Naive thymus-derived CD4-positive, alpha-beta T cell (primary cell): ENCODE measurements around the gene CAPN10. TPM values are rescaled to one million over a fixed set of nuclear protein-coding genes. Genes with fewer than 3 reads are reported as not detected.

Experiments used
- ATAC-seq: fragments of 150-1000 bp; cut with Tn5 transposase; 2 replicates; pipeline ENCODE4 v1.10.0; 2021; ENCODE audit warnings: mild to moderate bottlenecking, moderate library complexity
- CTCF ChIA-PET: fragments of 350-600 bp; sonication (Branson Sonifier 250); formaldehyde crosslinking; loops from one replicate; lab custom pipeline; 2021; ENCODE audit warnings: antibody characterized with exemption; lab: Charles Lee
- POLR2A ChIA-PET: fragments of 350-600 bp; sonication (Branson Sonifier 250); formaldehyde crosslinking; loops from one replicate; lab custom pipeline; 2021; ENCODE audit warnings: antibody characterized with exemption, inconsistent platforms; lab: Charles Lee
- DNase-seq, 9 donors: peaks; one replicate each; pipeline versions ENCODE4 v3.0.0 to v3.0.0-alpha.2; 2020 to 2022; ENCODE audit warnings: mixed read lengths in 1 of 9
- H3K27ac ChIP-seq: one replicate; pipeline ENCODE4 v1.7.0; 2013; ENCODE audit warnings: mild to moderate bottlenecking, low read depth, low read length, moderate library complexity
- H3K27me3 ChIP-seq, 2 donors: one replicate each; pipeline ENCODE4 v1.7.0; 2013; ENCODE audit warnings: low read length in 2 of 2, mild to moderate bottlenecking in 2 of 2, moderate library complexity in 2 of 2; ENCODE audit not compliant: control insufficient read depth in 2 of 2, insufficient read depth in 2 of 2
- H3K36me3 ChIP-seq, 3 experiments: 1 replicate in 2 of 3; 2 replicates in 1 of 3; pipeline ENCODE4 v1.7.0; 2013; ENCODE audit warnings: low read length in 3 of 3, mild to moderate bottlenecking in 3 of 3, moderate library complexity in 1 of 3; ENCODE audit not compliant: insufficient read depth in 3 of 3, control insufficient read depth in 2 of 3
- H3K4me1 ChIP-seq, 2 donors: one replicate each; pipeline ENCODE4 v1.7.0; 2013; ENCODE audit warnings: low read length in 2 of 2, mild to moderate bottlenecking in 2 of 2, moderate library complexity in 1 of 2; ENCODE audit not compliant: control insufficient read depth in 2 of 2, insufficient read depth in 2 of 2
- H3K4me3 ChIP-seq: 2 replicates; pipeline ENCODE4 v1.7.0; 2013; ENCODE audit warnings: mild to moderate bottlenecking, low read length
- H3K9me3 ChIP-seq, 3 experiments: 1 replicate in 2 of 3; 2 replicates in 1 of 3; pipeline ENCODE4 v1.7.0; 2013; ENCODE audit warnings: low read length in 3 of 3; ENCODE audit not compliant: control insufficient read depth in 2 of 3
- H3K27ac Mint-ChIP-seq, 9 donors: one replicate each; pipeline ENCODE4 v1.8.0; 2020 to 2022; ENCODE audit warnings: mixed read lengths in 9 of 9, mild to moderate bottlenecking in 8 of 9, moderate library complexity in 5 of 9, inconsistent platforms in 2 of 9
- H3K27me3 Mint-ChIP-seq, 5 donors: one replicate each; pipeline ENCODE4 v1.8.0; 2021 to 2022; ENCODE audit warnings: mixed read lengths in 5 of 5, mild to moderate bottlenecking in 1 of 5
- H3K36me3 Mint-ChIP-seq, 5 donors: one replicate each; pipeline ENCODE4 v1.8.0; 2020 to 2022; ENCODE audit warnings: mixed read lengths in 5 of 5, mild to moderate bottlenecking in 3 of 5, inconsistent platforms in 1 of 5
- H3K4me1 Mint-ChIP-seq, 7 donors: one replicate each; pipeline ENCODE4 v1.8.0; 2020 to 2022; ENCODE audit warnings: mixed read lengths in 7 of 7, mild to moderate bottlenecking in 3 of 7, inconsistent platforms in 1 of 7
- H3K4me3 Mint-ChIP-seq, 10 donors: one replicate each; pipeline ENCODE4 v1.8.0; 2020 to 2022; ENCODE audit warnings: mild to moderate bottlenecking in 10 of 10, mixed read lengths in 10 of 10, moderate library complexity in 6 of 10, inconsistent platforms in 2 of 10
- H3K9me3 Mint-ChIP-seq, 11 donors: one replicate each; pipeline ENCODE4 v1.8.0; 2020 to 2022; ENCODE audit warnings: mixed read lengths in 11 of 11, mild to moderate bottlenecking in 4 of 11, inconsistent platforms in 1 of 11, moderate library complexity in 1 of 11
- intact Hi-C, 2 donors: fragments of 100-400 bp; cut with micrococcal nuclease; formaldehyde crosslinking; loops; one replicate each; pipeline ENCODE4 v1.15.1; 2023
- polyA plus RNA-seq, 2 donors: library from polyadenylated mRNA; unstranded; fragments of 300-500 nt; fragmentation: Illumina TruSeq; gene quantifications; one replicate each; pipeline ENCODE4 v1.2.3, GENCODE V29; 2021
- total RNA-seq, 6 experiments: library from RNA in 5 of 6; stranded (reverse) in 5 of 6; gene quantifications; 1 replicate in 5 of 6; 2 replicates in 1 of 6; pipeline ENCODE4 v1.2.3 and lab custom pipeline; 2021 to 2026

The CAPN10 gene
- total and polyA plus RNA-seq, 7 experiments from 2014 or later = 8.4 to 74.8 (median 54.9) TPM

DNA sequence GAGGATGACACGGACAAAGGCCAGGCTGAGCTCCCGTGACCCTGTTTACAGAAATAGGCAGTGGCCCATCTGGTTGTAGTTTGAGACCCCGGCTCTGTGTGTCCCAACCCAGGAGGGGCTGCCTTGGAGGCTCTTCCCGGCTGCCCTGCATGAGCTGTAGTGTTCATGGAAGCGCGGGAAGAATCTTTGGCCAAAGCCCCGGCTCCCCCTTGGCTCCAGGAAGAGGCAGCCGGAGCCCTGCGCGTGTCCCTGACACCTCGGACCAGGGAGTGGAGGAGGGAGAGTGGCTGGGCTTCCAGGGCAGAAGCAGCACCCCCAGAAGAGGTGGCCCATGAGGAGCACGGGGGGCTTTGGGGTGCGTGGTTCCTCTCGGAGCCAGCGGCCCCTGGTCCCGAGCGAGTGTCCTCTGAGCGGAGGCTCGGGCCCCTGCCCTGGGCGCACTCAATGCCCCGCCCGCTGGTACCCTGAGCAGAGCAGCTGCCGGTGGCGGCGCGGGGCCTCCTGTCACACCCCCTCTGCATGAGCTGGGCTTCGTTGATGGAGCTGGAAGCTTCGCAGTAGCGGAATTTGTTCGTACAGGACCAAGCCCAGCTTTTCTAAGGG, 60.5 kb downstream of the CAPN10 start:
- no peak overlapping the region for H3K27ac ChIP-seq
- H3K4me1 ChIP-seq = peaks cover 0 to 4% of the 10 kb centered on the region in 2 donors
- H3K27me3 Mint-ChIP-seq = peaks cover 0 to 36% (median 19%) of the 10 kb centered on the region in 5 donors
- POLR2A ChIA-PET = no interaction called here
- ATAC-seq (no peak), DNase-seq (no peak)
- H3K27me3 ChIP-seq = no peaks in the 10 kb centered on the region
- no peaks in the 10 kb centered on the region for H3K9me3 ChIP-seq
- no peak overlapping the region for H3K27ac Mint-ChIP-seq
- H3K36me3 Mint-ChIP-seq = peaks cover 0 to 8% (median 0%) of the 10 kb centered on the region in 5 donors
- CTCF ChIA-PET = no interaction called here
- H3K36me3 ChIP-seq = no peaks in the 10 kb centered on the region
- intact Hi-C loops = no loop called here
- H3K4me1 Mint-ChIP-seq = peaks cover 0 to 9% (median 8%) of the 10 kb centered on the region in 7 donors
- H3K4me3 Mint-ChIP-seq = no peak overlapping the region
- H3K4me3 ChIP-seq = no peak overlapping the region
- peaks cover 0 to 3% (median 0%) of the 10 kb centered on the region in 11 donors for H3K9me3 Mint-ChIP-seq

DNA sequence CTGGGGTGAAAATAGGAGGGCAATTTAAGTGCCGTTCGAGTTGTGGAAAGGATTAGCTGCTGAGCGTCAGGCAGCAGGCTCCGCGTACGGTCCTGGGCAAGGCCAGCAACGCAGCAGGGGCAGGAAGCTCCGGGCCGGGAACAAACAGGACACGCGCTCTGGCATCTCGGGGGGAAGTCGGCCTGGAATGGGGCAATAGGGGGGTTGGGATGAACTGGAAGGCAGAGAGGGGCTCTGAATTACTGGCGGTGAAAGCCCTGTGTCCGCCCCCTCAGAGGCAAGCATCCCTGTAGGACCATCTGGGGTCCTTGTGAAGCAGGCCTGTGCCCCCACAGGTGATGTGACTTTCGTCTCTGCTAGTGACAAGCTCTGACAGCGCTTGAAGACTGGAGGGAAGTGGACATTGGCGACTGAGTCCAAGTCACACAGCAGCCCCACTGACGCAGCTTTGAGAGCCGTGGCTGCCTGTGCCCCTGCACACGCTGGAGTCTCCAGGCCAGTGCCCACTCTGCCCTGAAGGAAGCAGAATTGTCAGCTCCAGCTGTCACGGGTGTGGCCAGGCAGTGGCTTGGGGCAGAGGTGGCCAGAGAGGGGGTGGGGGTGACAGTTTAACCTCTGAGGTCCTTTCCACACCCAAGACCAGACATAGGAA, 61.1 kb downstream of the CAPN10 start:
- H3K27me3 Mint-ChIP-seq = peaks cover 0 to 39% (median 19%) of the 10 kb centered on the region in 5 donors
- intact Hi-C loops = no loop called here
- H3K27ac ChIP-seq = no peak overlapping the region
- no peak overlapping the region for H3K4me3 Mint-ChIP-seq
- H3K4me1 ChIP-seq = peaks cover 0 to 4% of the 10 kb centered on the region in 2 donors
- no peaks in the 10 kb centered on the region for H3K27me3 ChIP-seq
- H3K9me3 ChIP-seq = no peaks in the 10 kb centered on the region
- H3K36me3 Mint-ChIP-seq = peaks cover 0 to 8% (median 0%) of the 10 kb centered on the region in 5 donors
- POLR2A ChIA-PET = no interaction called here
- H3K9me3 Mint-ChIP-seq = peaks cover 0 to 3% (median 0%) of the 10 kb centered on the region in 11 donors
- H3K4me1 Mint-ChIP-seq = peaks cover 0 to 9% (median 8%) of the 10 kb centered on the region in 7 donors
- H3K36me3 ChIP-seq = no peaks in the 10 kb centered on the region
- H3K27ac Mint-ChIP-seq = no peak overlapping the region
- CTCF ChIA-PET = no interaction called here
- DNase-seq (no peak), ATAC-seq (no peak)
- no peak overlapping the region for H3K4me3 ChIP-seq

DNA sequence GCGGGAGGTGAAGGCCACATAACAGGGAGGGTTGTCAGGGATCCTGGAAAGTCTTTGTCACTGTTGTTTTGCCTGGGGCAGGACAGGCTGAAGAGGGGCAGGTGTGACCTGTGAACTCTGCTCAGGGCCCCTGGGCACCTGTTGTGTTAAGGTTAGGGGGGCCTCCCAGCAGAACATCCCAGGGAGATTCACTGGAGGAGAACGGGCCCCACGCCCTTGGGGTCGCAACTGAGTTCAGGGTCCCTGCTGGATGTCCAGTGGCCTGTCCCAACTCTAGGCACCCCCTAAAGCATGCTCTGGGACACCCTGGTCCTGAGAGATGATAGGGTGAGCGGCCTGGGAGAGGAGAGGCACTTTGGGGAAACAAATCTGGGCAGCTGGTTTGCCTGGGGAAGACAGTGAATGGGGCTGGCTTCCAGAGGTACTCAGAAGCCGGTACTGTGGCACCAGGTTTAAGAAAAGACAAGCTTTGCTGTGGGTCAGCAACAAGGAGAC, 61.7 kb downstream of the CAPN10 start:
- ChIA-PET CTCF (no interaction called here), POLR2A (no interaction called here)
- Mint-ChIP-seq H3K4me1 (peaks cover 0 to 9% (median 8%) of the 10 kb centered on the region in 7 donors), H3K36me3 (peaks cover 0 to 8% (median 0%) of the 10 kb centered on the region in 5 donors), H3K27me3 (peaks cover 0 to 41% (median 19%) of the 10 kb centered on the region in 5 donors), H3K9me3 (peaks cover 0 to 3% (median 0%) of the 10 kb centered on the region in 11 donors), H3K4me3 (no peak overlapping the region), H3K27ac (no peak overlapping the region)
- H3K27ac ChIP-seq = no peak overlapping the region
- no peaks in the 10 kb centered on the region for H3K36me3 ChIP-seq
- H3K4me1 ChIP-seq = peaks cover 0 to 4% of the 10 kb centered on the region in 2 donors
- DNase-seq = no peak
- H3K27me3 ChIP-seq = no peaks in the 10 kb centered on the region
- no peak overlapping the region for H3K4me3 ChIP-seq
- ATAC-seq = no peak
- H3K9me3 ChIP-seq = no peaks in the 10 kb centered on the region
- intact Hi-C loops = no loop called here

Other genes with a start within 250 kb of the CAPN10 start
- 1 to 10 TPM in 2 of 5 experiments, under 1 TPM in 3; 0.35 to 4.5 (median 0.90) TPM for gene GPC1, start 151.1 kb upstream of the CAPN10 start, total RNA-seq
- gene GPC1, start 151.1 kb upstream of the CAPN10 start, polyA plus RNA-seq = under 1 TPM in 1 of 2 donors, not detected in 1; 0.08 TPM
- 10 to 100 TPM; 33.7 to 83.4 (median 49.2) TPM for gene ANKMY1, start 28.7 kb upstream of the CAPN10 start, total RNA-seq
- gene ANKMY1, start 28.7 kb upstream of the CAPN10 start, polyA plus RNA-seq = 10 to 100 TPM in 1 of 2 donors, 1 to 10 TPM in 1; 7.7 to 17.5 TPM
- 10 to 100 TPM; 11.1 to 19.5 (median 14.7) TPM for gene DUSP28, start 26.4 kb upstream of the CAPN10 start, total RNA-seq
- gene DUSP28, start 26.4 kb upstream of the CAPN10 start, polyA plus RNA-seq = 10 to 100 TPM; 17.8 to 30.1 TPM
- gene RNPEPL1, start 18.2 kb upstream of the CAPN10 start, total RNA-seq = 100 to 1,000 TPM in 4 of 5 experiments, 10 to 100 TPM in 1; 78.5 to 126 (median 112) TPM
- gene RNPEPL1, start 18.2 kb upstream of the CAPN10 start, polyA plus RNA-seq = 10 to 100 TPM; 23.0 to 51.2 TPM
- 10 to 100 TPM in 3 of 5 experiments, 1 to 10 TPM in 2; 7.1 to 19.0 (median 10.2) TPM for gene GPR35, start 38.7 kb downstream of the CAPN10 start, total RNA-seq
- gene GPR35, start 38.7 kb downstream of the CAPN10 start, polyA plus RNA-seq = 1 to 10 TPM in 1 of 2 donors, under 1 TPM in 1; 0.20 to 1.0 TPM
- not detected for gene AQP12B, start 96.2 kb downstream of the CAPN10 start, total RNA-seq
- gene AQP12B, start 96.2 kb downstream of the CAPN10 start, polyA plus RNA-seq = not detected
- not detected for gene AQP12A, start 105.1 kb downstream of the CAPN10 start, total RNA-seq
- not detected for gene AQP12A, start 105.1 kb downstream of the CAPN10 start, polyA plus RNA-seq
- gene KIF1A, start 233.5 kb downstream of the CAPN10 start, total RNA-seq = under 1 TPM in 1 of 5 experiments, not detected in 4; 0.24 TPM
- not detected for gene KIF1A, start 233.5 kb downstream of the CAPN10 start, polyA plus RNA-seq